Neutrophil (primary cell): ENCODE results near the gene PCED1B.

Experiments used
- H3K27ac ChIP-seq: fragments of 200-600 bp; sonication (generic); 2 replicates; pipeline ENCODE4 v1.5.1; 2016; ENCODE audit warnings: mild to moderate bottlenecking, moderate library complexity
- H3K27me3 ChIP-seq: fragments of 200-600 bp; sonication (generic); 2 replicates; pipeline ENCODE4 v1.6.0; 2016; ENCODE audit warnings: mild to moderate bottlenecking
- H3K36me3 ChIP-seq: fragments of 200-600 bp; sonication (generic); 2 replicates; pipeline ENCODE4 v1.5.1; 2017
- H3K4me1 ChIP-seq, 2 experiments: fragments of 200-600 bp in 1 of 2; sonication (generic) in 1 of 2; 1 replicate in 1 of 2; 2 replicates in 1 of 2; pipeline versions ENCODE4 v1.5.1 to v1.6.1; 2013 to 2016; ENCODE audit warnings: low read depth in 1 of 2, low read length in 1 of 2, mild to moderate bottlenecking in 1 of 2, moderate library complexity in 1 of 2; ENCODE audit not compliant: control insufficient read depth in 1 of 2, insufficient read depth in 1 of 2
- H3K4me3 ChIP-seq, 2 experiments: fragments of 200-600 bp in 1 of 2; sonication (generic) in 1 of 2; 1 replicate in 1 of 2; 2 replicates in 1 of 2; pipeline ENCODE4 v1.5.1; 2013 to 2016; ENCODE audit warnings: low read depth in 1 of 2, low read length in 1 of 2, mild to moderate bottlenecking in 1 of 2, moderate library complexity in 1 of 2
- H3K9me3 ChIP-seq: fragments of 200-600 bp; sonication (generic); 2 replicates; pipeline ENCODE4 v1.5.1; 2016
- TF ChIP-seq, protein P1 (sequence below): fragments of 200-600 bp; sonication (generic); IDR thresholded peaks from 2 replicates; pipeline ENCODE4 v1.5.1; 2016; ENCODE audit warnings: antibody characterized with exemption

The PCED1B gene

GRCh38 chr12:47222520-47223030 is 143.2 kb downstream of the PCED1B start:
- Histone ChIP-seq H3K27ac (peak overlapping the region; percentile 33), H3K27me3 (no peaks in the 10 kb centered on the region), H3K9me3 (no peaks in the 10 kb centered on the region), H3K4me1 (peaks cover 4 to 14% of the 10 kb centered on the region in 2 experiments), H3K36me3 (no peaks in the 10 kb centered on the region), H3K4me3 (no peak overlapping the region)
- TF ChIP-seq, protein P1, sequence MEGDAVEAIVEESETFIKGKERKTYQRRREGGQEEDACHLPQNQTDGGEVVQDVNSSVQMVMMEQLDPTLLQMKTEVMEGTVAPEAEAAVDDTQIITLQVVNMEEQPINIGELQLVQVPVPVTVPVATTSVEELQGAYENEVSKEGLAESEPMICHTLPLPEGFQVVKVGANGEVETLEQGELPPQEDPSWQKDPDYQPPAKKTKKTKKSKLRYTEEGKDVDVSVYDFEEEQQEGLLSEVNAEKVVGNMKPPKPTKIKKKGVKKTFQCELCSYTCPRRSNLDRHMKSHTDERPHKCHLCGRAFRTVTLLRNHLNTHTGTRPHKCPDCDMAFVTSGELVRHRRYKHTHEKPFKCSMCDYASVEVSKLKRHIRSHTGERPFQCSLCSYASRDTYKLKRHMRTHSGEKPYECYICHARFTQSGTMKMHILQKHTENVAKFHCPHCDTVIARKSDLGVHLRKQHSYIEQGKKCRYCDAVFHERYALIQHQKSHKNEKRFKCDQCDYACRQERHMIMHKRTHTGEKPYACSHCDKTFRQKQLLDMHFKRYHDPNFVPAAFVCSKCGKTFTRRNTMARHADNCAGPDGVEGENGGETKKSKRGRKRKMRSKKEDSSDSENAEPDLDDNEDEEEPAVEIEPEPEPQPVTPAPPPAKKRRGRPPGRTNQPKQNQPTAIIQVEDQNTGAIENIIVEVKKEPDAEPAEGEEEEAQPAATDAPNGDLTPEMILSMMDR, result no peak

- no peaks in the 10 kb centered on the region for H3K9me3 ChIP-seq
- peak overlapping the region; percentile 33 for H3K27ac ChIP-seq
- H3K36me3 ChIP-seq, result no peaks in the 10 kb centered on the region
- H3K27me3 ChIP-seq, result no peaks in the 10 kb centered on the region
- H3K4me1 ChIP-seq, result peaks cover 4 to 14% of the 10 kb centered on the region in 2 experiments
- no peak overlapping the region for H3K4me3 ChIP-seq
- TF ChIP-seq, protein P1, result no peak
Observed at GRCh38 chr12:47223031-47223847, 143.8 kb downstream of the PCED1B start.

GRCh38 chr12:47223848-47224213 is 144.4 kb downstream of the PCED1B start:
- TF ChIP-seq, protein P1, result no peak
- no peaks in the 10 kb centered on the region for H3K27me3 ChIP-seq
- no peaks in the 10 kb centered on the region for H3K9me3 ChIP-seq
- peak overlapping the region; percentile 33 for H3K27ac ChIP-seq
- no peak overlapping the region for H3K4me3 ChIP-seq
- H3K36me3 ChIP-seq, result no peaks in the 10 kb centered on the region
- peaks cover 4 to 14% of the 10 kb centered on the region in 2 experiments for H3K4me1 ChIP-seq

DNA sequence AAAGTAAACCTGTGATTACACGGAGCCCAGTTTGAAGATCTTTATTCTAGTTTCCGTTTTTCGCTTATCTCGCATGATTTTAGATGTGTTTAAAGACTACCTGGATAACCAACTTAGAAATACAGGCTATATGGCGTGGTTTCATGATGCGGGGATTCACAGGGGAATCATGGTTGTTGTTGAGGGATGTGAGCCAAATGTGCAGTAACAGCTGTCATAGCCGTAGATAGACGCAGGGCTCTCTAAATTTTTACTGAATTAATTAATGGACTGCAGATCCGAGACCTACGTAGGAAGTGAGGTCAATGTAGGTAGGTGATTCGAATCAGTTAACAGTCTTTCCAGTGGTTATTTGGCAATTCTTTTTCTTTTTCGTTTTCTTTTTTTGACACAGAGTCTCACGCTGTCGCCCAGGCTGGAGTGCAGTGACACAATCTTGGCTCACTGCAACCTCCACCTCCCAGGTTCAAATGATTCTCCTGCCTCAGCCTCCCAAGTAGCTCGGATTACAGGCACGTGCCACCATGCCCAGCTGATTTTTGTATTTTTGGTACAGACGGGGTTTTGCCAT is 145.2 kb downstream of the PCED1B start:
- no peak overlapping the region for H3K4me3 ChIP-seq
- H3K9me3 ChIP-seq, result no peaks in the 10 kb centered on the region
- no peak overlapping the region for H3K27ac ChIP-seq
- no peaks in the 10 kb centered on the region for H3K36me3 ChIP-seq
- TF ChIP-seq, protein P1, result no peak
- peaks cover 4 to 14% of the 10 kb centered on the region in 2 experiments for H3K4me1 ChIP-seq
- no peaks in the 10 kb centered on the region for H3K27me3 ChIP-seq

DNA sequence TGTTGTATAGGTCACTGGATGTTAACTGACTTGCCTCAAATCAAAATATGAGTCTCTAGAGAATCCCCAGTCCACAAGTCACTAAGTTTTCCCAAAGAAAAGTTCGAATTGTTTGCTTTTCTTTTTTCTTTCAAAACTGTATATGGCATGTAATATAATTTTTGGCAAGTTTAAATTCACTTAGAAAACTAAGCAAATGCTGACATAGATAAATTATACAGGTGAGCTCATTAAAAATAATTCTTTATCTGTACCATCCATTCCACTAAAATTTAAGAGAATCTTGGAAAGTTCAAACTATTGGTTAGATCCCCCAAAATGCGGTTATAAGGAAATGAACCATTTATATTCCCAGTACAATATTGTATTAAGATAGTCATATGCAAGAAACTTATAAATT is 145.9 kb downstream of the PCED1B start:
- Histone ChIP-seq H3K4me1 (peaks cover 4 to 14% of the 10 kb centered on the region in 2 experiments), H3K36me3 (no peaks in the 10 kb centered on the region), H3K9me3 (no peaks in the 10 kb centered on the region), H3K4me3 (no peak overlapping the region), H3K27ac (no peak overlapping the region), H3K27me3 (no peaks in the 10 kb centered on the region)
- TF ChIP-seq, protein P1, result no peak
